GM12878 (cell line): Measurements from ENCODE around the gene KCNJ16. TPM values are rescaled to one million over a fixed set of nuclear protein-coding genes. Genes with fewer than 3 reads are reported as not detected.

Experiments
- ATAC-seq: fragments of 200-7000 bp; cut with Tn5 transposase; 3 replicates; pipeline ENCODE4 v1.9.1; 2020; ENCODE audit warnings: mild to moderate bottlenecking, moderate library complexity
- BruUV-seq: library from RNA; stranded (reverse); fragments of 400-500 nt; replicated peaks from 2 replicates; lab custom pipeline; 2021; lab: Mats Ljungman, UMichigan
- CTCF ChIA-PET: fragments of 300-600 bp; sonication (Branson Sonifier 250); formaldehyde crosslinking; extraction: SDS; loops from one replicate; lab custom pipeline; 2021; ENCODE audit warnings: inconsistent platforms; lab: Yijun Ruan, JAX
- POLR2A ChIA-PET: fragments of 350-600 bp; formaldehyde crosslinking; extraction: SDS; loops from one replicate; lab custom pipeline; 2021; ENCODE audit warnings: inconsistent platforms; lab: Charles Lee
- RAD21 ChIA-PET: fragments of 300-600 bp; sonication (Branson Sonifier 250); formaldehyde crosslinking; loops from one replicate; lab custom pipeline; 2023; ENCODE audit warnings: antibody characterized with exemption; ENCODE audit not compliant: unreplicated experiment; lab: Charles Lee
- SMC1A ChIA-PET: fragments of 300-600 bp; sonication (Branson Sonifier 250); formaldehyde crosslinking; loops from one replicate; lab custom pipeline; 2023; ENCODE audit not compliant: unreplicated experiment, uncharacterized antibody; lab: Charles Lee
- DNase-seq: peaks from one replicate; pipeline ENCODE4 v3.0.0-alpha.2; 2011; ENCODE audit warnings: low read depth, low spot score
- FAIRE-seq: peaks from 3 replicates; lab custom pipeline; 2011; peaks lifted over from hg19 to GRCh38; lab: Jason Lieb, UNC
- H2AFZ ChIP-seq: 2 replicates; pipeline ENCODE4 v1.6.0; 2011; ENCODE audit warnings: low read depth, low read length, control low read depth; ENCODE audit not compliant: control insufficient read depth
- H3K27ac ChIP-seq: 2 replicates; pipeline ENCODE4 v1.5.1; 2011; ENCODE audit warnings: control low read depth; ENCODE audit not compliant: control insufficient read depth, insufficient read depth
- H3K27me3 ChIP-seq, 2 experiments: replicated peaks in 1 of 2; 2 replicates each; pipeline versions ENCODE4 v1.6.0 to v1.6.1; 2011; ENCODE audit warnings: low read length in 1 of 2; ENCODE audit not compliant: control insufficient read depth in 2 of 2, insufficient read depth in 2 of 2
- H3K36me3 ChIP-seq, 2 experiments: 2 replicates each; pipeline ENCODE4 v1.5.1; 2011; ENCODE audit warnings: low read length in 1 of 2; ENCODE audit not compliant: control insufficient read depth in 2 of 2, insufficient read depth in 2 of 2
- H3K4me1 ChIP-seq: 2 replicates; pipeline ENCODE4 v1.6.1; 2011; ENCODE audit warnings: mild to moderate bottlenecking, low read length, moderate library complexity, mixed read lengths; ENCODE audit not compliant: control insufficient read depth, insufficient read depth
- H3K4me2 ChIP-seq: 2 replicates; pipeline ENCODE4 v1.6.0; 2011; ENCODE audit warnings: control low read depth; ENCODE audit not compliant: control insufficient read depth, insufficient read depth
- H3K4me3 ChIP-seq: fragments of 200-600 bp; sonication (generic); 2 replicates; pipeline ENCODE4 v1.5.1; 2016
- H3K79me2 ChIP-seq: 2 replicates; pipeline ENCODE4 v1.6.0; 2011; ENCODE audit warnings: low read length; ENCODE audit not compliant: control insufficient read depth, insufficient read depth
- H3K9ac ChIP-seq: 2 replicates; pipeline ENCODE4 v1.8.0; 2011; ENCODE audit warnings: low read length, control low read depth, mixed read lengths; ENCODE audit not compliant: control insufficient read depth, insufficient read depth
- H3K9me3 ChIP-seq: replicated peaks from 3 replicates; pipeline ENCODE4 v1.5.1; 2011; ENCODE audit warnings: mild to moderate bottlenecking, low read length; ENCODE audit not compliant: control insufficient read depth, insufficient read depth
- H4K20me1 ChIP-seq: 2 replicates; pipeline ENCODE4 v1.6.0; 2011; ENCODE audit not compliant: control insufficient read depth, insufficient read depth
- BACH1 ChIP-seq: fragments of 450-650 bp; IDR thresholded peaks from 2 replicates; pipeline ENCODE4 v1.6.1; 2017; ENCODE audit warnings: mild to moderate bottlenecking, borderline replicate concordance
- CEBPB ChIP-seq, 2 experiments: fragments of 150-350 bp in 1 of 2; IDR thresholded peaks; 2 replicates each; pipeline ENCODE4 v1.6.1; 2012 to 2014; ENCODE audit warnings: low read depth in 2 of 2, low read length in 2 of 2, borderline replicate concordance in 1 of 2, inconsistent platforms in 1 of 2
- ESRRA ChIP-seq: IDR thresholded peaks from 2 replicates; pipeline ENCODE4 v1.6.1; 2012; ENCODE audit warnings: mild to moderate bottlenecking, low read length, improper control_type of control experiment
- HDAC6 ChIP-seq: fragments of 200-600 bp; sonication (generic); IDR thresholded peaks from one replicate; pipeline ENCODE4 v1.8.0; 2017; ENCODE audit warnings: antibody characterized with exemption; ENCODE audit not compliant: unreplicated experiment
- JUND ChIP-seq: IDR thresholded peaks from 2 replicates; pipeline ENCODE4 v1.6.1; 2012; ENCODE audit warnings: low read depth, mild to moderate bottlenecking, low read length, improper control_type of control experiment, moderate library complexity
- LARP7 ChIP-seq: fragments of 450-650 bp; IDR thresholded peaks from 2 replicates; pipeline ENCODE4 v1.6.1; 2017; ENCODE audit warnings: mild to moderate bottlenecking
- MTA2 ChIP-seq: fragments of 450-650 bp; IDR thresholded peaks from 2 replicates; pipeline ENCODE4 v1.6.1; 2016; ENCODE audit warnings: low read depth, mild to moderate bottlenecking, moderate library complexity
- MYC ChIP-seq: IDR thresholded peaks from 2 replicates; pipeline ENCODE4 v1.6.1; 2011; ENCODE audit warnings: mild to moderate bottlenecking, low read length, moderate library complexity, inconsistent platforms; ENCODE audit not compliant: insufficient read depth, insufficient replicate concordance, insufficient read length, severe bottlenecking
- NRF1 ChIP-seq: conservative IDR thresholded peaks from 2 replicates; pipeline ENCODE4 v1.6.1; 2011; ENCODE audit warnings: mild to moderate bottlenecking, low read depth, low read length, improper control_type of control experiment
- RCOR1 ChIP-seq: conservative IDR thresholded peaks from 2 replicates; pipeline ENCODE4 v1.6.1; 2012; ENCODE audit warnings: low read depth, low read length, improper control_type of control experiment
- SREBF2 ChIP-seq: IDR thresholded peaks from 2 replicates; pipeline ENCODE4 v1.6.1; 2012; ENCODE audit warnings: mild to moderate bottlenecking, low read length
- SRF ChIP-seq, 2 experiments: IDR thresholded peaks; 2 replicates each; pipeline ENCODE4 v1.6.1; 2011; ENCODE audit warnings: low read depth in 2 of 2, low read length in 2 of 2, mild to moderate bottlenecking in 1 of 2, moderate library complexity in 1 of 2
- TAF1 ChIP-seq: IDR thresholded peaks from 2 replicates; pipeline ENCODE4 v1.6.1; 2011; ENCODE audit warnings: mild to moderate bottlenecking, low read depth, low read length, borderline replicate concordance
- YY1 ChIP-seq: IDR thresholded peaks from 2 replicates; pipeline ENCODE4 v1.6.1; 2011; ENCODE audit warnings: low read depth, mild to moderate bottlenecking, low read length
- ZBED1 ChIP-seq: IDR thresholded peaks from 2 replicates; pipeline ENCODE4 v1.6.1; 2016; ENCODE audit warnings: borderline replicate concordance
- ZNF384 ChIP-seq: IDR thresholded peaks from 2 replicates; pipeline ENCODE4 v1.6.1; 2012; ENCODE audit warnings: low read depth, mild to moderate bottlenecking, low read length, improper control_type of control experiment, borderline replicate concordance
- WGBS: methylation state at CpG from one replicate; pipeline ENCODE4 v1.1.6; 2016; ENCODE audit warnings: low lambda C conversion rate; ENCODE audit not compliant: insufficient replicate concordance, insufficient coverage; ENCODE audit errors: missing lambda C conversion rate; 5-methylcytosine and 5-hydroxymethylcytosine counted together
- in situ Hi-C: fragments of 300-500 bp; cut with MboI; formaldehyde crosslinking; loops from 9 replicates; pipeline ENCODE4 v1.14.3; 2018; ENCODE audit warnings: mixed read lengths
- intact Hi-C: fragments of 100-400 bp; cut with micrococcal nuclease; formaldehyde crosslinking; loops from one replicate; pipeline ENCODE4 v1.14.2; 2022; ENCODE audit not compliant: unreplicated experiment
- polyA plus RNA-seq, 11 experiments: library from polyadenylated mRNA; depleted of rRNA in 4 of 11; unstranded in 6 of 11; stranded (reverse) in 5 of 11; fragments of >200 nt; fragmentation: Nextera tagmentation in 4 of 11; fragmentation: Illumina TruSeq in 1 of 11; extraction: Ambion mirVana in 4 of 11; extraction: Trizol in 1 of 11; gene quantifications; 1 replicate in 1 of 11; 2 replicates in 10 of 11; pipeline versions ENCODE4 v1.2.1 to v1.2.3, GENCODE V29; 2011 to 2016; ENCODE audit warnings: inconsistent platforms in 2 of 11, missing spikeins in 2 of 11, low read depth in 1 of 11
- total RNA-seq, 4 experiments: library from RNA; depleted of rRNA in 3 of 4; stranded (reverse); fragments of >200 nt in 3 of 4; fragmentation: Illumina TruSeq in 1 of 4; extraction: Trizol in 1 of 4; gene quantifications; 2 replicates each; pipeline versions ENCODE4 v1.2.1 to v1.2.3, GENCODE V29; 2013 to 2021
- TF ChIP-seq, protein P1 (sequence below): IDR thresholded peaks from 2 replicates; pipeline ENCODE4 v1.6.1; 2012; ENCODE audit warnings: low read depth, low read length, improper control_type of control experiment
- TF ChIP-seq, protein P2 (sequence below): IDR thresholded peaks from 2 replicates; pipeline ENCODE4 v1.6.1; 2012; ENCODE audit warnings: low read length, inconsistent platforms
- TF ChIP-seq, protein P3 (sequence below): fragments of 150-350 bp; IDR thresholded peaks from 2 replicates; pipeline ENCODE4 v1.6.1; 2016; ENCODE audit warnings: low read depth, low read length

Gene KCNJ16
- total and polyA plus RNA-seq, 10 of the 15 experiments (the other 5 are each of a cell fraction or from before 2014, with no cell fraction given): 0.08 to 0.24 (median 0.20) TPM; not detected in 7

DNA sequence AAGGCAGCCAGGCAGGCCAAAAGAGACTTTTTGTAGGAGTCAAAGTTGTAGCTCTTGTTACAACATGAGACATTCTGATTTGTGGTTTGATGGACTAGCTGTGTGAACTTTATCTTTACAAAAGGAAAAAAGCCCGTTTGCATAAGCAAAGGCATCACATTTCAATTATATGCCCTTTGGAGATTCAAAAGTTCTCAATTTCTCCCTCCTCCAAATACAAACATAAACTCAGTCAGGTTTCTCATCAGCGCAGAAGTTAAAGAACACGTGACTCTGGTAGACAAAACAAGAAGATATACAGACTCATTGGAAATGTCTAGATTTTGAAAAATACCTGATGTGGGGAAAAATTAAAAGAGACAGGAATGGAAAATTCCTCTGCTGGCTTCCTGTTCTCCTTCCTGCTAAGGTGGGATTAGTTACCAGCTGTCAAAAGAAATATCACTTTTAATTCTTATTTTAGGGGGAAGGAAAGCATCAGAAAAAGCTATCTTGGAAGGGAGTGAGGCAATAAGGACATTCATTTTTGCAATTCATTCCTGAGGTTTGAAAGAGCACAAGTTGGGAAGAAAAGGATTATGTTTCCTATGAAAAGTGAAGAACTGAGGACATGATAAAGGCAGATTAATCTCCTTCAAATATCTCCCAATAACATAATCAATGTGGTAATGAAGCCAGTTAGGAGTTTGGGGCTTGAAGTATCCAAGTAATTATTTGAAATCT, 4.6 kb upstream of the KCNJ16 start (continued):
- TF ChIP-seq ESRRA (no peak), BACH1 (no peak), SRF (IDR thresholded peaks at IDR 0.05; ENCODE audit: low read depth in 2 of 2, low read length in 2 of 2) (no peak), JUND (no peak), HDAC6 (no peak), RCOR1 (no peak), LARP7 (no peak), ZBED1 (no peak), ZNF384 (no peak), MYC (no peak), MTA2 (no peak)
- TF ChIP-seq, protein P1, sequence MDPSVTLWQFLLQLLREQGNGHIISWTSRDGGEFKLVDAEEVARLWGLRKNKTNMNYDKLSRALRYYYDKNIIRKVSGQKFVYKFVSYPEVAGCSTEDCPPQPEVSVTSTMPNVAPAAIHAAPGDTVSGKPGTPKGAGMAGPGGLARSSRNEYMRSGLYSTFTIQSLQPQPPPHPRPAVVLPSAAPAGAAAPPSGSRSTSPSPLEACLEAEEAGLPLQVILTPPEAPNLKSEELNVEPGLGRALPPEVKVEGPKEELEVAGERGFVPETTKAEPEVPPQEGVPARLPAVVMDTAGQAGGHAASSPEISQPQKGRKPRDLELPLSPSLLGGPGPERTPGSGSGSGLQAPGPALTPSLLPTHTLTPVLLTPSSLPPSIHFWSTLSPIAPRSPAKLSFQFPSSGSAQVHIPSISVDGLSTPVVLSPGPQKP: no peak

DNA sequence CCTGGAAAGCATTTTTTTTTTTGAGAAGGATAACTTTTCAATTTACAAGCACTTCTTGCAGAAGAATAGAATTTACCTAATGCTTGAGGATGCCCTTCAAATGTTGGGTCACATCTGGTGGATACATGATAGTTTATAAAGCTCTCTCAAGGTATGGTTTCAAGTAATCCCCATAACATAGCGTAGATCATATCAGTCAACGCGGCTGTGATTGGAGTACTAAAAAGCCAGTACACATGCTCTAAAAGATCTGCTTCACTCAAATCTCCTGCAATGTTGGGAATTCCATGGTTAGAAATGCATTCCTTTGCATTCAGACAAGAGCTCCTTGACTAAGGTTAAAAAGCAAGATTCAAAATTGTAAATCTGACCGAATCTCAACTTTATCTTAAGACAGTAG, 3.9 kb upstream of the KCNJ16 start:
- Histone ChIP-seq H3K27me3 (no peaks in the 10 kb centered on the region), H3K4me2 (no peak overlapping the region), H2AFZ (no peak overlapping the region), H3K4me3 (no peak overlapping the region), H4K20me1 (no peaks in the 10 kb centered on the region), H3K9me3 (no peaks in the 10 kb centered on the region), H3K36me3 (no peaks in the 10 kb centered on the region), H3K79me2 (no peaks in the 10 kb centered on the region), H3K4me1 (no peaks in the 10 kb centered on the region), H3K9ac (no peak overlapping the region), H3K27ac (no peak overlapping the region)
- ChIA-PET POLR2A (no interaction called here), RAD21 (no interaction called here), SMC1A (interaction anchor here (0.8 kb wide), 1 partner anchor 8 kb away, joined by 4 read pairs; no protein-coding TSS in a partner anchor), CTCF (no interaction called here)
- 66% methylated on average over 4 of the region's 4 CpGs for WGBS
- in situ Hi-C loops: no loop called here
- BruUV-seq: no TSS peak
- FAIRE-seq (no peak), DNase-seq (no peak), ATAC-seq (no peak)
- intact Hi-C loops: no loop called here
- TF ChIP-seq YY1 (no peak), NRF1 (no peak), SRF (IDR thresholded peaks at IDR 0.05; ENCODE audit: low read depth in 2 of 2, low read length in 2 of 2) (no peak), SREBF2 (no peak), CEBPB (IDR thresholded peaks at IDR 0.05; ENCODE audit: borderline replicate concordance in 1 of 2, low read depth in 2 of 2, low read length in 2 of 2) (no peak), TAF1 (no peak)
- TF ChIP-seq, protein P2, sequence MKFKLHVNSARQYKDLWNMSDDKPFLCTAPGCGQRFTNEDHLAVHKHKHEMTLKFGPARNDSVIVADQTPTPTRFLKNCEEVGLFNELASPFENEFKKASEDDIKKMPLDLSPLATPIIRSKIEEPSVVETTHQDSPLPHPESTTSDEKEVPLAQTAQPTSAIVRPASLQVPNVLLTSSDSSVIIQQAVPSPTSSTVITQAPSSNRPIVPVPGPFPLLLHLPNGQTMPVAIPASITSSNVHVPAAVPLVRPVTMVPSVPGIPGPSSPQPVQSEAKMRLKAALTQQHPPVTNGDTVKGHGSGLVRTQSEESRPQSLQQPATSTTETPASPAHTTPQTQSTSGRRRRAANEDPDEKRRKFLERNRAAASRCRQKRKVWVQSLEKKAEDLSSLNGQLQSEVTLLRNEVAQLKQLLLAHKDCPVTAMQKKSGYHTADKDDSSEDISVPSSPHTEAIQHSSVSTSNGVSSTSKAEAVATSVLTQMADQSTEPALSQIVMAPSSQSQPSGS: no peak
- TF ChIP-seq, protein P3, sequence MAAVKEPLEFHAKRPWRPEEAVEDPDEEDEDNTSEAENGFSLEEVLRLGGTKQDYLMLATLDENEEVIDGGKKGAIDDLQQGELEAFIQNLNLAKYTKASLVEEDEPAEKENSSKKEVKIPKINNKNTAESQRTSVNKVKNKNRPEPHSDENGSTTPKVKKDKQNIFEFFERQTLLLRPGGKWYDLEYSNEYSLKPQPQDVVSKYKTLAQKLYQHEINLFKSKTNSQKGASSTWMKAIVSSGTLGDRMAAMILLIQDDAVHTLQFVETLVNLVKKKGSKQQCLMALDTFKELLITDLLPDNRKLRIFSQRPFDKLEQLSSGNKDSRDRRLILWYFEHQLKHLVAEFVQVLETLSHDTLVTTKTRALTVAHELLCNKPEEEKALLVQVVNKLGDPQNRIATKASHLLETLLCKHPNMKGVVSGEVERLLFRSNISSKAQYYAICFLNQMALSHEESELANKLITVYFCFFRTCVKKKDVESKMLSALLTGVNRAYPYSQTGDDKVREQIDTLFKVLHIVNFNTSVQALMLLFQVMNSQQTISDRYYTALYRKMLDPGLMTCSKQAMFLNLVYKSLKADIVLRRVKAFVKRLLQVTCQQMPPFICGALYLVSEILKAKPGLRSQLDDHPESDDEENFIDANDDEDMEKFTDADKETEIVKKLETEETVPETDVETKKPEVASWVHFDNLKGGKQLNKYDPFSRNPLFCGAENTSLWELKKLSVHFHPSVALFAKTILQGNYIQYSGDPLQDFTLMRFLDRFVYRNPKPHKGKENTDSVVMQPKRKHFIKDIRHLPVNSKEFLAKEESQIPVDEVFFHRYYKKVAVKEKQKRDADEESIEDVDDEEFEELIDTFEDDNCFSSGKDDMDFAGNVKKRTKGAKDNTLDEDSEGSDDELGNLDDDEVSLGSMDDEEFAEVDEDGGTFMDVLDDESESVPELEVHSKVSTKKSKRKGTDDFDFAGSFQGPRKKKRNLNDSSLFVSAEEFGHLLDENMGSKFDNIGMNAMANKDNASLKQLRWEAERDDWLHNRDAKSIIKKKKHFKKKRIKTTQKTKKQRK: no peak
